ENCODE data around the gene NDUFAF2.

DNA sequence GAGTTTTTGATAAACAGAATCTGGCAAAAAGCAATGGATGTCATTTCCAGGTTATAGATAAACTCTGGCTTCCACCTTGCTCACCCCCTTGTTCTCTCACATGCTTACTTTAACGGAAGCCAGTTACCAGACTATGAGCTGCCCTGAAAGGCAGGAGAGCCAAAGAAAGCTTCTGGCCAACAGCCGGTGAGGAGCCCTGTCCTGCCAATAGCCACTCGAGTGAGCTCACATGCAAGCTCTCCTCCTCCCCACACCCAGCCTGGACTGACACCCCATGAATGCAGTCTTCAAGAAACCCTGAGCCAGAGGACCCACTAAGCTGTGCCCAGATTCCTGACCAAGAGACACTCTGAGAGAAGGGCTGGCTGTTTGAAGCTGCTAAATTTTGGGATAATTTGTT is 231.6 kb downstream of the NDUFAF2 start:
- TF ChIP-seq GATA3 (IDR thresholded peaks at IDR 0.05; ENCODE audit: low read depth, low read length) (no peak), GATA2 (IDR thresholded peaks at IDR 0.05; ENCODE audit: low read depth, low read length) (no peak)

All from SH-SY5Y (cell line).